KMS-11 (cell line): Measurements from ENCODE around the gene TRIM47.
A peak's percentile ranks its signal among the peaks of the same experiment; 100 is the strongest.
"Not testable (repeated sequence)": the region's sequence is repeated elsewhere in the genome, so short reads cannot be mapped to it uniquely, and the experiment has no call there.

Experiments used
- H2AFZ ChIP-seq: fragments of 200-600 bp; sonication (generic); 2 replicates; pipeline ENCODE4 v1.6.1; 2016; ENCODE audit warnings: antibody characterized with exemption, mixed run types, low read depth
- H3K27ac ChIP-seq: fragments of 200-600 bp; sonication (generic); 2 replicates; pipeline ENCODE4 v1.6.1; 2016; ENCODE audit warnings: mild to moderate bottlenecking, mixed run types
- H3K27me3 ChIP-seq: fragments of 200-600 bp; sonication (generic); 2 replicates; pipeline ENCODE4 v1.6.1; 2017; ENCODE audit warnings: mild to moderate bottlenecking, low read depth, mixed run types, moderate library complexity; ENCODE audit not compliant: insufficient read depth
- H3K36me3 ChIP-seq: fragments of 200-600 bp; sonication (generic); 2 replicates; pipeline ENCODE4 v1.6.1; 2017; ENCODE audit warnings: mild to moderate bottlenecking, mixed run types; ENCODE audit not compliant: insufficient read depth
- H3K4me1 ChIP-seq: fragments of 200-600 bp; sonication (generic); 2 replicates; pipeline ENCODE4 v1.6.1; 2016; ENCODE audit warnings: mild to moderate bottlenecking, low read depth, mixed run types; ENCODE audit not compliant: poor library complexity, severe bottlenecking
- H3K4me2 ChIP-seq: fragments of 200-600 bp; sonication (generic); 2 replicates; pipeline ENCODE4 v1.7.0; 2016; ENCODE audit warnings: mild to moderate bottlenecking, mixed run types
- H3K4me3 ChIP-seq: fragments of 200-600 bp; sonication (generic); IDR thresholded peaks from 2 replicates; pipeline ENCODE4 v1.6.1; 2017; ENCODE audit warnings: low read depth, low read length, mixed read lengths; ENCODE audit not compliant: insufficient read depth
- H3K79me2 ChIP-seq: fragments of 200-600 bp; sonication (generic); 2 replicates; pipeline ENCODE4 v1.6.1; 2016; ENCODE audit warnings: low read depth, mixed run types; ENCODE audit not compliant: insufficient read depth
- H3K9ac ChIP-seq: fragments of 200-600 bp; sonication (generic); 2 replicates; pipeline ENCODE4 v1.6.1; 2016; ENCODE audit warnings: mild to moderate bottlenecking, mixed run types
- H4K20me1 ChIP-seq: fragments of 200-600 bp; sonication (generic); 2 replicates; pipeline ENCODE4 v1.6.1; 2016; ENCODE audit warnings: mild to moderate bottlenecking, mixed run types; ENCODE audit not compliant: insufficient read depth
- CTCF ChIP-seq: fragments of 200-600 bp; sonication (generic); conservative IDR thresholded peaks from 2 replicates; pipeline ENCODE4 v1.6.1; 2017; ENCODE audit warnings: low read depth, mild to moderate bottlenecking, antibody characterized with exemption, low read length, moderate library complexity, mixed read lengths

Gene TRIM47

GRCh38 chr17:75861927-75862317 is 16.5 kb downstream of the TRIM47 start:
- no peak for TF ChIP-seq CTCF
- Histone ChIP-seq H3K27ac (peak overlapping the region; percentile 12; the same call in 1 of the 2 replicates), H3K4me1 (peaks cover 56% of the 10 kb centered on the region), H3K4me3 (no peak overlapping the region), H3K36me3 (no peaks in the 10 kb centered on the region), H3K4me2 (no peak overlapping the region), H3K27me3 (no peaks in the 10 kb centered on the region), H4K20me1 (no peaks in the 10 kb centered on the region), H3K9ac (no peak overlapping the region), H3K79me2 (no peaks in the 10 kb centered on the region), H2AFZ (peak overlapping the region; percentile 34; the same call in 1 of the 2 replicates)

- peaks cover 42% of the 10 kb centered on the region for H3K4me1 ChIP-seq
- H3K4me3 ChIP-seq, H3K36me3 ChIP-seq, H3K4me2 ChIP-seq, H3K79me2 ChIP-seq, H3K27me3 ChIP-seq, H3K9ac ChIP-seq, H3K27ac ChIP-seq, H2AFZ ChIP-seq, H4K20me1 ChIP-seq: not testable (repeated sequence)
Observed at GRCh38 chr17:75859358-75859757, 19.0 kb downstream of the TRIM47 start.

GRCh38 chr17:75856062-75856756 is 22.2 kb downstream of the TRIM47 start:
- peaks cover 7% of the 10 kb centered on the region; the same call in 1 of the 2 replicates for H3K79me2 ChIP-seq
- H2AFZ ChIP-seq = peak overlapping the region; percentile 73
- no peaks in the 10 kb centered on the region for H3K36me3 ChIP-seq

DNA sequence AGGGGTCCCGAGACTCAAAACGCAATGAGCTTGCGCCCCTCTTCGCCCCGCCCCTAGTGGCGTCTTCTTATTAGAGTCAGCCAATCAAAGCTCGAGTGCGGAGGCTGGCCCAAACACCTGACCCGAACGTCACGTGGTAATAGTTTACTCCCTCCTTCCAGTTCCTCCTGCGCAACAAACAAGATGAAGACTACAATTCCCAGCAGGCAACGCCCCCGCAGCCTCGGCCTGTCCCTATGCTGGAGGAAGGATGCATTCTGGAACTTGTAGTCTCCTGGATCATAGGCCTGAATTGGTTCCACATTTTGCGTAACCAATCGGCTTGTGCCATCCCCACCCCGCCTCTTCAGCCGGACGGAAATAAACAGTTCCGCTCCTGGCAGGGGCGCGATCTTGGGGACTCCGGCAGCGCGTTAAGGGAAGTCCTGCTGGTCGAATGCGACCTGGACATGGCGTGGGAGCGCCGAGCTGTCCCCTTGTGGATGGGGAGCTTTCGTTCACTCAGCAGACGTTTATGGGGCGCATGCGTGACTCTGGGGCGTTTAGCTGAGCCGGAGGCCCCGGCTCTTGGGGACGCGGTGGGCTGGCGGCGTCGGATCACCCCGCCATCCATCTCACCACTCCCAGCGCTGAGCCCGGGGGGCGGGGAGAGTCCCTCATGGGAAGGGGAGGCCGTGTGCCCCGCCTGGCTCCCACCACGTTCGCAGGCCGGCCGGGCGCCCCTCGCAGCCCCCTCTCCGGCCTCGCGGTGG is 22.9 kb downstream of the TRIM47 start, which contains the start of gene WBP2:
Gene WBP2 (minus strand): TSS at position 26 of the 752 bp plus-strand sequence. CDS start 38 bp downstream, outside the sequence.
- TF ChIP-seq CTCF = peak; percentile 28; the same call in 1 of the 2 replicates
- no peaks in the 10 kb centered on the region for H3K36me3 ChIP-seq
- H3K4me3 ChIP-seq = no peak within 1 kb of the TSS
- H3K79me2 ChIP-seq = peaks cover 7% of the 10 kb centered on the region; the same call in 1 of the 2 replicates
- H3K4me2 ChIP-seq = peak within 1 kb of the TSS; percentile 93
- H3K4me1 ChIP-seq = peaks cover 12% of the 10 kb centered on the region
- H3K27me3 ChIP-seq = no peaks in the 10 kb centered on the region
- H3K9ac ChIP-seq = peak within 1 kb of the TSS; percentile 79
- peak within 1 kb of the TSS; percentile 73 for H2AFZ ChIP-seq
- H3K27ac ChIP-seq = peak within 1 kb of the TSS; percentile 79
- H4K20me1 ChIP-seq = no peaks in the 10 kb centered on the region

More at GRCh38 chr17:75856062-75856756, 22.2 kb downstream of the TRIM47 start:
- Histone ChIP-seq H3K4me1 (peaks cover 19% of the 10 kb centered on the region), H4K20me1 (no peaks in the 10 kb centered on the region), H3K27ac (peak overlapping the region; percentile 79), H3K27me3 (no peaks in the 10 kb centered on the region), H3K4me3 (no peak overlapping the region), H3K9ac (peak overlapping the region; percentile 79), H3K4me2 (peak overlapping the region; percentile 93)
- TF ChIP-seq CTCF = no peak; the same call in none of the 2 replicates
